Embryonic facial prominence (tissue), 1 donor: ENCODE measurements around the gene SLC9A5.

ENCODE experiments used
- DNase-seq: peaks from one replicate; pipeline ENCODE4 v3.0.0-alpha.2; 2016; ENCODE audit errors: extremely low spot score

Gene SLC9A5

DNA sequence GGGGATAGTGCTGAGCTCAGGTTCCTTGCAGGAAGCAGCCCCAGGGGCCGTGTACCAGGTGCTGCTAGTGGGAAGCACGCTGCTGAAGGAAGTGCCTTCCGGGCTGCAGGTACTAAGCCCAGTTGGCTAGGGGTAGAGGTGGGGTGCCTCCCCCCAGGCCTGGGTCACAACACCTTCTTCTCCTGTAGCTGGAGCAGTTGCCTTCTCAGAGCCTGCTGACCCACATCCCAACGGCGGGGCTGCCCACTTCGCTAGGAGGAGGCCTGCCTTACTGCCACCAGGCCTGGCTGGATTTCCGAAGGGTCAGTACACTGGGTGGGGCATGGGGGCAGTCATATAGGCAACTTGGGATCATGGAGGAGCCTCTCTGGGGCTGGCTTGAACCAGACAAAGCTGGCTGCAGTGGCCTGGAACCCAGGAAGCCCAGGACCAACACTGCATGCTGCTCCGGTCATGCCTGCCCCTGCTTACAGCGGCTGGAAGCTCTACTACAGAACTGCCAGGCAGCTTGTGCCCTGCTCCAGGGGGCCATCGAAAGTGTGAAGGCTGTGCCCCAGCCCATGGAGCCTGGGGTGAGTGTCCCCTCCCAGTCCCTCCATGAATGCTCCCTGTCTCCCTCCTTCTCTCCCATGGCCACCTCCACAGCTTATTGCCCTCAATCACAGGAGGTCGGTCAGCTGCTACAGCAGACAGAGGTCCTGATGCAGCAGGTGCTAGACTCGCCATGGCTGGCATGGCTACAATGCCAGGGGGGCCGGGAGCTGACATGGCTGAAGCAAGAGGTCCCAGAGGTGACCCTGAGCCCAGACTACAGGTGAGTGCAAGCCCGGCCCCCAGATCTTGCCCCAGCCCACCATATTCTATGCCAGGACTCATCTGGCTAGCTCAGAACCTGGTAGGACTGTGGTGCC is 33.0 kb downstream of the SLC9A5 start:
- no peak for DNase-seq

DNA sequence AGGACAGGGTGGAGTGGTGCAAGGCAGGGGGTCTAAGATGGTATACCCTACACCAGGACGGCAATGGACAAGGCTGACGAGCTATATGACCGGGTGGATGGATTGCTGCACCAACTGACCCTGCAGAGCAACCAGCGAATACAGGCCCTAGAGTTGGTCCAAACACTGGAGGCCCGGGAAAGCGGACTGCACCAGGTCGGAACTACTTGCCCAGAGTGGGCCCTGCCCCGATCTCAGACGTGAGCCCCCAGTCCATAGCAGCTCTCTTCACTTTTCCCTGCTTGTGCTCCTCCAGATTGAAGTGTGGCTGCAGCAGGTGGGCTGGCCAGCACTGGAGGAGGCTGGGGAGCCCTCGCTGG is 33.6 kb downstream of the SLC9A5 start:
- DNase-seq: no peak

DNA sequence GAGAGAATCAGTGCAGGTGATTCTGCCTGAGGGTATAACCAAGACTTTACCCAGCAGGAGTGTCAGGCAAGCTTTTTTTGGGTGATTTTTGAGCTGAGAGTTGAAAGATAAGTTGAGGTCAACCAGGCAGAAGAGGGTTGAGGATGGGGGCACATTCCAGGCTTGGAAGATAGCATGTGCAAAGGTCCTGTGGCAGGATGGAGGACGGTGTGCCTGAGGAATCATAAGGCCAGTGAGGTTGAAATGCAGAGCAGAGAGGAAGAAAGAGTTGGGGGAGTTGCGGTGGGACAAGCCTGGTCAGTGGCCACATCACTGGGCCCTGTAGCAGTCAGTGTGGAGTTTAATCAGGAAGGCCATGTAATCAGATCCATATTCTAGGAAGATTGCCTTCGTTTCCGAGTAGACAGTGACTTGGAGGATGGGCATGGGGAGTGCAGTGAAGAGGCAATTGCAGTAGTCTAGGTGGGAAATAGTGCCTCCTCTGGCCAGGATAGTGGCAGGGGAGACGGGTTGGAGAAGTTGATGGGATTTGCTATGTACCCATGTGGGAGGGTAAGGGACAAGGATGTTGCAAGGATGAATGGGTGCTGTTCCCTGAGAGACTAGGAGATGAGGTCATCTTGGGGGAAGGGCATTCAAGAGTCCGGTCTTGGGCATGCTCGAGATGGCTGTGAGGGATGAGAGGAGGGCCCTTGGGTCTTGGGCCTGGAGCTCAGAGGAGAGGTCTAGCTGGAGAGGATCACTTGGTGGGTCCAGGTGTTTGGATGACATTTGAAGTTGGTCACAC is 34.5 kb downstream of the SLC9A5 start:
- no peak for DNase-seq

DNA sequence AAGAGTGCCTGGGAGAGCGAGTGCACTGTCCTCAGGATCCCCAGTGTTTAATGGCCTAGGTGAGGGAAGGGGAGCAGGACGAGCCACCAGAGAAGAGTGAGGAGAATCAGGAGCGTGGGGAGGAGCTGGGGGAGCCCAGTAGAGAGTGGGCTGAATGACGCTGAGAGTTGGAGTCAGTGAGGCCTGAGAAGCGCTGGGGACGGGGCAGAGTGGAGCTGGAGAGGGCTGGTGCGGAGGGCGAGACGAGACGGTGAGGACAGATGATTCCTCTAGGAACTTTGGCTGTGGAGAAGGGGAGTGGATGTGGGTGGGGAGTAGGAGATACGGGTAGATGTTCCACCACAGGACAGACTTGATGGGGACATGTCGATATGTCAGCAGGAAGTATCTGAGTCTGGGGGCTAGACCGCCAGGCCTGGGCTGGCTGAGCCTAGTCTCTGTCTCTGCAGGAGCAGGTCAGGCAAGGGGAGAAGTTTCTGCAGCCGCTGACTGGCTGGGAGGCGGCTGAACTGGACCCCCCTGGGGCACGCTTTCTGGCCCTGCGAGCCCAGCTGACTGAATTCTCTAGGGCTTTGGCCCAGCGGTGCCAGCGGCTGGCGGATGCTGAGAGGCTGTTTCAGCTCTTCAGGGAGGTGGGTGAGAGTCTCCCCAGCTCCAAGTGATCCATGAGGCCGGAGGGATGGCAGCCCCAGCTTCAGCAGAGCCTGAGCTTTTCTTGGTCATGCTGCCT is 35.2 kb downstream of the SLC9A5 start:
- DNase-seq: no peak

DNA sequence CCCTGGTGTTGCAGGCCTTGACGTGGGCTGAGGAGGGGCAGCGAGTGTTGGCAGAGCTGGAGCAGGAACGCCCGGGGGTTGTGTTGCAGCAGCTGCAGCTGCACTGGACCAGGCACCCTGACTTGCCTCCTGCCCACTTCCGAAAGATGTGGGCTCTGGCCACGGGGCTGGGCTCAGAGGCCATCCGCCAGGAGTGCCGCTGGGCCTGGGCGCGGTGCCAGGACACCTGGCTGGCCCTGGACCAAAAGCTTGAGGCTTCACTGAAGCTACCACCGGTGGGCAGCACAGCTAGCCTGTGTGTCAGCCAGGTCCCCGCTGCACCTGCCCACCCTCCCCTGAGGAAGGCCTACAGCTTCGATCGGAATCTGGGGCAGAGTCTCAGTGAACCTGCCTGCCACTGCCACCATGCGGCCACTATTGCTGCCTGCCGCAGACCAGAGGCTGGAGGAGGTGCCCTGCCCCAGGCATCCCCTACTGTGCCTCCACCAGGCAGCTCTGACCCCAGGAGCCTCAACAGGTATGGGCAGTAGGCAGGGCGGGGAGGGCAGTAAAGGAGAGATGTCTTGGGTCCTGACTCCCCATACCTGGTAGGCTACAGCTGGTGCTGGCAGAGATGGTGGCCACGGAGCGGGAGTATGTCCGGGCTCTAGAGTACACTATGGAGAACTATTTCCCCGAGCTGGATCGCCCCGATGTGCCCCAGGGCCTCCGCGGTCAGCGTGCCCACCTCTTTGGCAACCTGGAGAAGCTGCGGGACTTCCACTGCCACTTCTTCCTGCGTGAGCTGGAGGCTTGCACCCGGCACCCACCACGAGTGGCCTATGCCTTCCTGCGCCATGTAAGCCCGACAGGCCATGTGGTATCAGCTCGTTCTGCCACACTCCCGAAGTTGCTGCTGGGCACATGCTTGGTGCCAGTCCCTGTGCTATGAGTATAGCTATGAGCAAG is 36.2 kb downstream of the SLC9A5 start:
- DNase-seq: no peak

DNA sequence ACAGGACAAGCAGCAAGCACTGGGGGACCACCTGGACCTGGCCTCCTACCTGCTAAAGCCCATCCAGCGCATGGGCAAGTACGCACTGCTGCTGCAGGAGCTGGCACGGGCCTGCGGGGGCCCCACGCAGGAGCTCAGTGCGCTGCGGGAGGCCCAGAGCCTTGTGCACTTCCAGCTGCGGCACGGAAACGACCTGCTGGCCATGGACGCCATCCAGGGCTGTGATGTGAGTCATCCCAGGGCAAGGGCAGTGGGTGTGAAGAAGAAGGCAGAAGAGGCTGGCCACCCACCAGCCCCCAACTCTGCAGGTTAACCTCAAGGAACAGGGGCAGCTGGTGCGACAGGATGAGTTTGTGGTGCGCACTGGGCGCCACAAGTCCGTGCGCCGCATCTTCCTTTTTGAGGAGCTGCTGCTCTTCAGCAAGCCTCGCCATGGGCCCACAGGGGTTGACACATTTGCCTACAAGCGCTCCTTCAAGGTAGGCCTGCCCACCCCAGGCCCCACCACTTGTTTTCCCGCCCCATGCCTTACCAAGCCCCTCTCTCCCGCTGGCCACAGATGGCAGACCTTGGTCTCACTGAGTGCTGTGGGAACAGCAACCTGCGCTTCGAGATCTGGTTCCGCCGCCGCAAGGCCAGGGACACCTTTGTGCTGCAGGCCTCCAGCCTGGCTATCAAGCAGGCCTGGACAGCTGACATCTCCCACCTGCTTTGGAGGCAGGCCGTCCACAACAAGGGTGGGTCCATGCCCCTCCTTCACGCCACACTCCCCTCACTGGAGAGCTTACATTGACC is 37.9 kb downstream of the SLC9A5 start:
- DNase-seq: no peak

DNA sequence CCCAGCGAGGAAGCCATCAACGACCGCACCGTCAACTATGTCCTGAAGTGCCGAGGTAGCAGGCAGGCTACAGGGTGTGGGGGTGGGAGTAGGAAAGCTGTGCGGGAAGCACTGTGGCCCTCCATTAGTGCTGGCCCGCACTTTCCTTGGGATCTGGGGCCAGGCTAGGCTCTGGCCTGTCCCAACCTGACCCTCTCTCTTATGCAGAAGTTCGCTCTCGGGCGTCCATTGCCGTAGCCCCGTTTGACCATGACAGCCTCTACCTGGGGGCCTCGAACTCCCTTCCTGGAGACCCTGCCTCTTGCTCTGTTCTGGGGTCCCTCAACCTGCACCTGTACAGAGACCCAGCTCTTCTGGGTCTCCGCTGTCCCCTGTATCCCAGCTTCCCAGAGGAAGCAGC is 39.2 kb downstream of the SLC9A5 start:
- DNase-seq: no peak

DNA sequence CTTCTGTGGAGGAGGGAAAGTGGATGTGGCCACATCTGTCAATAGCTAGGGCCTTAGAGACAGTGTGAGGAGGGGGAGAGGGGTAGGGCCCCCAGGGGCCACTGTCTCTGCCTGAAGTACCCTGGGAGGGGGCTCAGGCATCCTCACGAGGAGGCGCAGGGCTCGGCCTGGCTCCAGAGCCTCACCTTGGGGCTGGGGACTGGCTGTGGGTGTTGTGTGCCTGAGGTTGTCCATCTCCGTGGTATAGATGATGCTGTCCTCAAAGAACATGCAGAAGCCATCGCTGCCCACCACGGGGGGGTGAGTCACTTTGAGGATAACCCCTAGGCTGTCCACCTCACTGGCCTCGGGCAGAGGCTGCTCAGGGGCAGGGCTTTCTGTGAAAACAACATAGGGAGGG is 42.7 kb downstream of the SLC9A5 start:
- DNase-seq: no peak

DNA sequence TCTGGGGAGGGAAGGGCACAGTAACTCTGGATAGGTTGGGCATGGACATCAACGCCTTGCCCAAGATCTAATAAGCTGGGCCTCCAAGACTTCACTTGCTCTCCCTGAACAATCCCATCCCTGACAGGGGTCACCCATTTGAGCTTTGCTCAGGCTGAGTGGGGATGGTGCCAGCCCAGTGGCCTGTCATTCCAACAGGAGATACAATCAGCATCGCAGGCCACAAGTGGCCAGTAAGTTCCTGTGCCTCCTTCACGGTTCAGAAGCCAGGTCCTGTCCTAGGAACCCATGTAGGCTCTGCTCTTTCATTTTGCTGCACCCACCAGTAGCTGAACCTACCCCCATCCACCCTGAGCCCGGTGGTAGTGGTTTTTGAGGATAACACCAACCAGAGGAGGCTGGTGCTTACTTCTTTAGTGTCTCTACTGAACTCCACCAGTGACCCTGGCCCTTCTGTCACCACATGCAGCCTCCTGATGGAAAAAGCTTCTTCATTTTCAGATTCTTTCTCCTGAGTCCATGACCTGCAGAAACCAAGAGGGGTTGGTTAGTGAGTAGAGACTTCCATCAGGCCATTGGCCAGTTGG is 45.5 kb downstream of the SLC9A5 start:
- DNase-seq: no peak

DNA sequence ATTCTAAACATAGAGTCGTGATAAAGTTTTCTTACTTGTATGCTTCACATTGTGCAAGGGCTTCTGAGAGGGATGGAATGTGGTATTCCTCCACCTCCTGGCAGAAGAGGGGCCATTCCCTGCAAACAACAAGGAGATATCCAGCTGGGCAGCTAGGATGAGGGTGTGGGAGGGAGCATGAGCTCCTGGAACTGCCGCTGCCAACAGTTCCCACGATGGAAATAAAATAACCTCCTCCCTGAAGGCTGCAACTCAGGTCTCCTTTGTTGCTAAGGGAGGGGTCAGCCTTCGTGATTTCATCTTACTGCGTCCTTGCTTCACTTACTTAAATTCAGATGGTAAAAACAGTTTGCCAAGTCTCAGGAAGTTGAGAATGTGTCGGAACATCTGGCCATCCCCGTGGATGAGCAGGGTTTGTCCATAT is 46.2 kb downstream of the SLC9A5 start:
- DNase-seq: no peak

DNA sequence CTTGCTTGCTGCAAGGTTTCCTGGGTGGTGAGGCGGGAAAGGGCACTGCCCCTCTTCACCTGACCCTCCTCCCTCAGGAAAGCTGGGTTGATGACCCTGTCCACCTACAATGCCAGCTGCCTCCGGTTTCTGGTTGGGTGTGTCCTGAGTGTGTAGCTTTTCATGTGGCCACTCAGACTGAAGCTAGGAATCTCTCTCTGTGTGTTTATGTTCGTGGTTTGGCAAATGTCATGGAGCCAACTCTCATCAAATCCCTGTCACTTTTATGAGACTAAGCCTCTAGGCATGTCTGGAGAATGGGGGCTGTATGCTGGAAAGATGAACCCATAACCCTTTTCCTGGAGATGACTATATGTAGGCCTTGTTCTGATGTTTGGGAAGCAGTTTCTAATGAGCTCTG is 47.6 kb downstream of the SLC9A5 start:
- DNase-seq: no peak

DNA sequence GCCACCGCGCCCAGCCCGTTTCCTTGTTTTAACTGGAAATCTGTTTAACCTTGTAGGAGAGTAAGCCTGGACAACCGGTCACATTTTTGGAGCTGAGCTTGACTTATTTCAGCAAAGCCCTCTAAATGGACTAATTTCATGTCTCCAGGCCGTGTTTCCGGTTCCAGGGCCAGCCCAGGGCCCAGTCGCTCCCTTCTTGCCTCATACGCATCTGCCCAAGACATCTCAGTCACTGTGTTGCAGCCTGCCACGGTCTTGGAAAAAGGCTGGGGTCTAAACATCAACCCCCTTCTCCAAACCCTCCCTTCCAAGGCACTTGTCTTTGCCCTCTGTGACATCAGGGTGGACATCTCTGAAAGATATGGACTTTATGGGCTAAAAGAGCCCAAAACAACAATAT is 49.5 kb downstream of the SLC9A5 start:
- DNase-seq: no peak

DNA sequence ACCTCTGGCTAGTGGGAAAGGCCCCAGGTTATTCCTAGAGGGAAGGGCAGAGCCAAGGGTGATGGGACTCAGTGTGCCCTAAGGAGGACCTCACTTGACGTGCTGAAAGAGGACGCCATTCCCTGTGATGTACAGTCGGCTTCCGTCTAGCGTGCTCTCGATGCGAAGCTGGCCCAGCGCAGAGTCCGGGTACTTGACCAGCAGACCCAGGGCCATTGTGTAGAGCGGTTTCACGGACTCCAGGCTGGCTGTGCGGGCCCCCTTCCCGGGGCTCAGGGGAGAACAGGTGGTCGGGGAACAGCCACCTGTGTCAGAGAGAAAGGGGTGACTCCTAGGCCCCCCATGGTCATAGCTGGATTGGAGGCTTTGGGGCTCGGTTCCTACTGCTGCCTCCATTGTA is 50.5 kb downstream of the SLC9A5 start:
- DNase-seq: no peak

DNA sequence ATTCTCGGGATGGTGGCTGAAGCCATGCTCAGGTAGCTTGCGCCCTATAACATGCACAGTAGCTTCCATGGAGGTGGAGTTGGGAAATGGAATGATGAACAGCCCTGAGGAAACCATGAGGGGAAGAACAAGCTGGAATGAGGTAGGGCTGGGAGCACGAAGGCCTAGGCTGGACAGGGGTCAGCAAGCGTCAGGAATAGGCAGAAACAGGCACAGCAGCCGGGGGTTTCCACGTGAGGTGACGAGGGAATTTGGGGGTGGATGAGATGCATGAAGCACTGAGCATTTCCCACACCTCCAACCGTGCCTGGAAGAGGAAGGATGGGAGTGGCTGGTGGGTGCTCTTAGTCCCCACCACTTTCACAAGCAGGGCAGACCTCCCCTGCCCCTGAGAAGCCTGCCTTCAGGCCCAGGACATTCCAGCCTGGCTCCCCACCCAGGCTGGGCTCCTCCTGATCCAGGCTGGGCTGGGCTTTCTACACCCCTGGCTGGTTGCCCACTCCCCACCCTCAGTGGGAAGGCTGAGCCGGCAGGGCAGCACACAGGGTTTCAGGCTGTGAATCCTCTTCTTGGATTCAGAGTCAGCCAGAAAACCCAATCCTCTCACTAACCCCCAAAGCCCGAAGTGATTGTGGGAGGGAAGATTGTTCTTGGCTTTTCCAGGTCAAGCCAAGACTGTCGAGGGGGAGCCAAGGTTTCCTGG is 52.5 kb downstream of the SLC9A5 start:
- no peak for DNase-seq

DNA sequence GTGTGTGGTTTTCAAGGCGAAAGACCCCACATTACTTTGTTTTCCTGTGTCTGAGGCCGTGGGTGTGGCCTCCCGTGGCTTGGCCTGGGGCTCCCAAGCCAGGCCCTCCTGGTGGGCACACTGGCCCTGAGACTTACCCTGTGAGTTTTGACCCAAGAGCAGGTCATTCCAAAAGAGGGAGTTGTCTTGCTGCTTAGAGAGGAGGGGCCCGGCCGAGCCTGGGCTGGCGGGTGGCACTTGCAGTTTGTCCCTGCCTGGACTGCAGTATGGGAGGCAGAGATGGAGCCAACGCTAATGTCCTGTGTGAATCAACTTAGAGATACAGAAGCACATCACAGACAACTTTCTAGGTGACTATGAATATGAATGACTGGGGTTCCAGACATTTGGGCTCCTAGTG is 53.3 kb downstream of the SLC9A5 start:
- no peak for DNase-seq

DNA sequence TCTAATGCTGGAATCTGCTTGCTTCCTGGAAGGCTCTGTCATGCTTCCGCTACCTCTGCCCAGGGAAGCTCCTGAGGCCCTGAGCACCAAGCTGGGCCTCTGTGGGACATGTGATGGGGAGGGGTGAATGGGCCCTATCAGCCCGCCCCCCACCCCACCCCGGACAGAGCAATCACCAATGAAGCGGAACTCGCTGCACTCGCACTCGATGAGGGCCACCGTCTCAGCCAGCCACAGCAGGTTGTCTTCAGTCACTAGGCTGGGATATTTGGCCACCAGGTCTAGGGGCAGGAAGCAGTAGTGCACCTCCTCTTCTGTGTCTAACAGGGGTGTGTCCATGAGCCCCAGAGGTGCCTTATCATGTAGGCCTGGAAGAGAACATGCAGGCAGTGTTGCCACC is 54.2 kb downstream of the SLC9A5 start:
- no peak for DNase-seq

DNA sequence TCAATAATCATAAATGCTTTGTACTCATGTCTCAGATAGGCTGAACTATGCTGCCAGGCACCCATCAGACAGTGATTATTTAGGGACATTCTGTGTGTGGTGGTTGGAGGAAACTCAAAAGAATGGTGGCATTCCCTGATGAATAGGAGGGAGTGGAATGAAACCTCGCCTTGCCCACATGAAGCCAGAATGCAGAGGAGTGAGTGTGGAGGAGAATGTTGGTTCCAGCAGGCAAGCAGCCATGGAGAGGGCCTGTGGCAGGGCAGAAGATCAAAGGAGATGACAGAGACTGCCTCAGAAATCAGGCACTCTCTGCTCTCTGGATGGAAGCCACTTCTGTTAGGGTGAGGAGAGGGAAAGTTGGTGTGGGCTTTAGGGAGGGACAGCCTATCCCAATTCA is 55.2 kb downstream of the SLC9A5 start:
- DNase-seq: no peak

DNA sequence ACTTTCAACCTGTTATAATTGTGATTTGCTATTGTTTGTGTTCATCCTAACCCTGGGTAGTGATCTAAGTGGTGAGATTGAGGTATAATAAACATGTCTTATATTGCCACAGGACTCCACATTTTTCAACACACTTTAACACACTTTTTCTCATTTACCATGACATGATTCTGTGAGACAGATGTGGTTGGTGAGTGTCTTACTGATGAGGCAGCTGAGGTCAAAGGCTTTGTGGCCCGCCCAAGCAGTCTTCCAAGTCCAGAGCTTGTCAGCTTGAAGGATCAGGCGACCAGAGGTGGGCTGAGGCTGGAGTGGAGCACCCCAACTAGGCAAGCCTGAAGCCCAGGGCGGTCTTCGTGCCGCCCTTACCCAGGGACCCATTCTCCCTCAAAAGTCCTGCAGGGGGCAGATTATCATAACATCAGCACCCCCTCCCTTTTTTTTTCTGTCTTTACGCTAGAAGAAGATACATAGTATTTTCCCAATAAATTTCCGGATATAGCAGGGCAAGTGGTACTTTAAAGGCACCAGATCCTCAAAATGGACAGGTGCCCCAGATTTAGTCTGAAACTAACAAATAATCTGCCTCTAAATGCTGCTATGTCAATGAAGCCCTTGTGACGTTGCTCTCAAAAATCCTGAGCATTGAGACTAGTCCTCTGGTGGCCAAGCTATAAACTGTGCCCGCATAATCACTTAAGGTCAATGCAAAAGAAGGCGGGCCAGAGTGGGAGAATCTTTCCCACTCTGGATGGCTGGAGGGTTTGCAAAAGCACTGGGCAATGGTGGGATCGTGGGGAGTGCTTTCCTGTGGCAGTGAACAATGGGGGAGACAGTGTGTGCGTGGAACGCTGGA is 56.7 kb downstream of the SLC9A5 start:
- DNase-seq: no peak

DNA sequence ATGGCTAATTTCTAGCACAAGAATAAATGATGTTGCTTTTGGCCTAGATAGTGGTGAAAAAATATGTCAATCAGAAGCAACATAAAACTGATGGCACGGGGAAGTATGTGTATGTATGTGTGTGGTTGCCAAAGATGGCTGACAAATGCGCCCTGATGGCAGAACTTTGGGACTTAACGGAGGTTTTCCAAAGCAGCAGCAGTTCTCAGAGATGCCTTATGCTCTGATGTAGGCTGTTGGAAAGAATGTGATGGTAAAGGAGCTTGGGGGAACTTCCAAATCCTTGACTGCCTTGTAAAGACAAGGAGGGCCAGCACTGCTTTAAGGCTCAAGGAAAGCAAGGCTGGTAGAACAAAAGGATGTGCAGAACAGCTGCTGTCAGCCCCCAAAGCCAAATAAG is 61.8 kb downstream of the SLC9A5 start:
- DNase-seq: no peak
